Upper lobe of right lung (tissue), 1 donor: ENCODE results near the gene ADGRV1. TPM values are rescaled to one million over a fixed set of nuclear protein-coding genes. Genes with fewer than 3 reads are reported as not detected.
A peak's percentile ranks its signal among the peaks of the same experiment; 100 is the strongest.

Experiments used
- ATAC-seq: fragments of 200-7000 bp; cut with Tn5 transposase; one replicate; pipeline ENCODE4 v1.9.1; 2020; ENCODE audit warnings: mild to moderate bottlenecking, moderate library complexity
- DNase-seq: peaks from one replicate; pipeline ENCODE4 v3.0.0-alpha.2; 2020
- H3K27ac ChIP-seq: fragments of 200-600 bp; one replicate; pipeline ENCODE4 v1.8.0; 2022
- H3K27me3 ChIP-seq: fragments of 200-600 bp; one replicate; pipeline ENCODE4 v1.8.0; 2022; ENCODE audit warnings: mild to moderate bottlenecking
- H3K36me3 ChIP-seq: fragments of 200-600 bp; one replicate; pipeline ENCODE4 v1.8.0; 2022
- H3K4me1 ChIP-seq: fragments of 200-600 bp; one replicate; pipeline ENCODE4 v1.8.0; 2022
- H3K4me3 ChIP-seq: fragments of 200-600 bp; one replicate; pipeline ENCODE4 v1.8.0; 2022; ENCODE audit warnings: mild to moderate bottlenecking
- H3K9me3 ChIP-seq: fragments of 200-600 bp; one replicate; pipeline ENCODE4 v1.8.0; 2022
- intact Hi-C: fragments of 100-400 bp; cut with DNase I; formaldehyde crosslinking; loops from one replicate; pipeline ENCODE4 v1.11.0; 2022
- total RNA-seq: library from RNA; stranded (reverse); fragmentation: NEBNext Ultra II Directional; extraction: Animal tissue kit (Norgen Biotek cat#: 25700); gene quantifications from one replicate; pipeline ENCODE4 v1.2.1, GENCODE V29; 2021
- TF ChIP-seq, protein P1 (sequence below): fragments of 200-600 bp; IDR thresholded peaks from one replicate; pipeline ENCODE4 v1.8.0; 2022; ENCODE audit warnings: antibody characterized with exemption
- donor health status: DM: no; HTN: yes; CAD: no; lungs with severe emphysema.

Gene ADGRV1
- total RNA-seq, 1 donor from 2014 or later = 47.1 TPM

DNA sequence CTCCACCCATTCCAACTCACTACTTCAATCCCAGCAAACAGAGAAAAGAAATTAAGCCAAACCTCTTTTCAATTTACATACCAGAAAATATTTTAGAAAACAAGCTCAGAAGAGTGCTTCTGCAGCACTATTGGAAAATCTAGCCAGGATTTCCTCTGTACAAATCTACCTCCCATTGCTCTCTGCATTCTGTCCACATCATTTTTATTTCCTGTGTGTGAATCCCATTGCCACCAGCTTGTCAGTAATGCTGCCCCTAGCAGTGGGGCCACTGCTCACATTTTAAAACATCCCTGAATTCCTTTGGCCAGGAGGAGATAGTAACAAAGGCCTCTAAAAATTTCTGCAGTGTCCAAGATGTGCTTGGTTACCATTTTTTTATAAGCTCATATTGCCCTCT is 592.0 kb downstream of the ADGRV1 start:
- intact Hi-C loops = no loop called here
- Histone ChIP-seq H3K27ac (peak overlapping the region; percentile 14), H3K4me1 (peaks cover 24% of the 10 kb centered on the region), H3K9me3 (no peaks in the 10 kb centered on the region), H3K36me3 (no peaks in the 10 kb centered on the region), H3K4me3 (no peak overlapping the region), H3K27me3 (no peaks in the 10 kb centered on the region)
- no peak for DNase-seq
- ATAC-seq = no peak
- TF ChIP-seq, protein P1, sequence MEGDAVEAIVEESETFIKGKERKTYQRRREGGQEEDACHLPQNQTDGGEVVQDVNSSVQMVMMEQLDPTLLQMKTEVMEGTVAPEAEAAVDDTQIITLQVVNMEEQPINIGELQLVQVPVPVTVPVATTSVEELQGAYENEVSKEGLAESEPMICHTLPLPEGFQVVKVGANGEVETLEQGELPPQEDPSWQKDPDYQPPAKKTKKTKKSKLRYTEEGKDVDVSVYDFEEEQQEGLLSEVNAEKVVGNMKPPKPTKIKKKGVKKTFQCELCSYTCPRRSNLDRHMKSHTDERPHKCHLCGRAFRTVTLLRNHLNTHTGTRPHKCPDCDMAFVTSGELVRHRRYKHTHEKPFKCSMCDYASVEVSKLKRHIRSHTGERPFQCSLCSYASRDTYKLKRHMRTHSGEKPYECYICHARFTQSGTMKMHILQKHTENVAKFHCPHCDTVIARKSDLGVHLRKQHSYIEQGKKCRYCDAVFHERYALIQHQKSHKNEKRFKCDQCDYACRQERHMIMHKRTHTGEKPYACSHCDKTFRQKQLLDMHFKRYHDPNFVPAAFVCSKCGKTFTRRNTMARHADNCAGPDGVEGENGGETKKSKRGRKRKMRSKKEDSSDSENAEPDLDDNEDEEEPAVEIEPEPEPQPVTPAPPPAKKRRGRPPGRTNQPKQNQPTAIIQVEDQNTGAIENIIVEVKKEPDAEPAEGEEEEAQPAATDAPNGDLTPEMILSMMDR = no peak

DNA sequence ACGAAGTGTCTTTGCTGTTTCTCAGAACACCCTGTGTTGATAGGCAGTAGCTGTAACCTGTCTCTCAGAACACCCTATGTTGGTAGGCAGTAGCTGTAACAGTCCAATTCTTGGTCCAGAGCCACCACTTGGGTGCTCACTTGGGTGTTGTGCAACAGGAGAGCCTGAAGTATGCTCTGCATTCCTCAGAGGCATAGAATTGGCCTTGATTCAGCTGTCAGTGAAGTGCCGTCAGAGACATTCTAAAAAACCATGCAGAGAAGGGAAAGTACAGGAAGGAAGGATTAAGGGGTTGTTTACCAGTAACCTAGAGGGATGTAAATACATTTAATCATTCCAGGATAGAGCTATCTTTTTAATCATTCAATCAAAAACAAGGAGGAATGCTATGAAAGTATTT is 593.4 kb downstream of the ADGRV1 start:
- Histone ChIP-seq H3K4me1 (peaks cover 14% of the 10 kb centered on the region), H3K4me3 (no peak overlapping the region), H3K27me3 (no peaks in the 10 kb centered on the region), H3K27ac (no peak overlapping the region), H3K36me3 (no peaks in the 10 kb centered on the region), H3K9me3 (no peaks in the 10 kb centered on the region)
- DNase-seq (peak; percentile 73), ATAC-seq (peak; percentile 96)
- TF ChIP-seq, protein P1 = no peak
- intact Hi-C loops = no loop called here

DNA sequence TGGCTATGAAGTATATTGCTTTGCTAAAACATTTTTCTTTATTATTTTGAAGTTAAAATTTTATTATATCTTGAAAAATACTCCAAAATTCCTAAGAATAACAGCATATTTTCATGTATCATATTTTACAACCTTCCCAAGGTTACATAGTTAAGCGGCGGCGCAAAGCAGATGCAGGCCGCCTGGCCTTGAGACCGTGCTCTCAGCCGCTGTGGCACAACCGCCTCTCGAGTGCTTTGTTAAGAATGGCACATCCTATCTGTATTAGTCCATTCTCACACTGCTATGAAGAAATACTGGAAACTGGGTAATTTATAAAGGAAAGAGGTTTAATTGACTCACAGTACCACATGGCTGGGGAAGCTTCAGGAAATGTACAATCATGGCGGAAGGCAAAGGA is 595.7 kb downstream of the ADGRV1 start:
- no peaks in the 10 kb centered on the region for H3K36me3 ChIP-seq
- H3K9me3 ChIP-seq = no peaks in the 10 kb centered on the region
- intact Hi-C loops = no loop called here
- no peak for DNase-seq
- peaks cover 14% of the 10 kb centered on the region for H3K4me1 ChIP-seq
- no peak for ATAC-seq
- H3K27ac ChIP-seq = no peak overlapping the region
- no peaks in the 10 kb centered on the region for H3K27me3 ChIP-seq
- no peak overlapping the region for H3K4me3 ChIP-seq
- TF ChIP-seq, protein P1 = no peak

DNA sequence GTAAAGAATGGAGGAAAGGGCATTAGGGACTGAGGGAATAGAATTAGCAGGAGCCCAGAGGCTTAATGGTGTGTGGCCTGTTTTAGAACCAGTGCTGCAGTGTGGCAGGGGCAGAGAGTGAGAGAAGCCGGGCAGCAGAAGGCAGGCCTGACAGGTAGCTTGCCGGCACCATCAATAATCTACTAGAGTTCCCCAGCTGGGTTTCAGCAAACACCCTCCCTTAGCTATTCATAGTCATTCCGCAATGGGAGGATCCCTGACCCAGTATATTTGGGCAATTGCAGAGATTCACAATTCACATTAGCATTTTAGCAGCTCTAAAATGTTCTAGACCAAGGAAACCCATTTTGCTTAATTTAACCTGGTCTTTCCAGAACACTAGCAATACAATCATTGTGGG is 596.7 kb downstream of the ADGRV1 start:
- Histone ChIP-seq H3K27ac (no peak overlapping the region), H3K27me3 (no peaks in the 10 kb centered on the region)

DNA sequence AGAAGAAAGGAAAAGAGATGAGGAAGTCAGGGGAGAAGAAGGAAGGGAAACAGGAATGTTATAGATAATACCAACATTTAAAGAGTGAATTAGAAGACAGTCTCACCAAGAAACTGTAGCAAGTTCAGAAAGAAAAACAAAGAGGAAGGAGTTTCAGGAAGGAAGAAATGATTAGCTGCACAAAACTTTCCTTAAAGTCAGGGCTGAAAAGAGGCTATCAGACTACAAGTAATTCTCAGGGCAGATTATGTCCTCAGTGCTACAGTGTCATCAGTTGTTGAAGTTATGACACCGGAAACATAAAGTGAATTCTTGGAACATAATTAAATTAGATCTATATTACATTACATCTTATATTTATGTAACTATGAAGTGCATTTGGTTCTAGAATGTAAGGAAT is 597.6 kb downstream of the ADGRV1 start:
- H3K36me3 ChIP-seq = no peaks in the 10 kb centered on the region
- no peak overlapping the region for H3K27ac ChIP-seq
- H3K27me3 ChIP-seq = no peaks in the 10 kb centered on the region
- ATAC-seq (no peak), DNase-seq (no peak)
- H3K4me1 ChIP-seq = peaks cover 6% of the 10 kb centered on the region
- TF ChIP-seq, protein P1 = no peak
- H3K4me3 ChIP-seq = no peak overlapping the region
- intact Hi-C loops = no loop called here
- H3K9me3 ChIP-seq = no peaks in the 10 kb centered on the region

More for the DNA sequence above, 596.7 kb downstream of the ADGRV1 start:
- no peaks in the 10 kb centered on the region for H3K9me3 ChIP-seq
- TF ChIP-seq, protein P1 = no peak
- ATAC-seq = no peak
- H3K4me3 ChIP-seq = no peak overlapping the region
- H3K36me3 ChIP-seq = no peaks in the 10 kb centered on the region
- H3K4me1 ChIP-seq = peaks cover 14% of the 10 kb centered on the region
- no peak for DNase-seq
- intact Hi-C loops = no loop called here

DNA sequence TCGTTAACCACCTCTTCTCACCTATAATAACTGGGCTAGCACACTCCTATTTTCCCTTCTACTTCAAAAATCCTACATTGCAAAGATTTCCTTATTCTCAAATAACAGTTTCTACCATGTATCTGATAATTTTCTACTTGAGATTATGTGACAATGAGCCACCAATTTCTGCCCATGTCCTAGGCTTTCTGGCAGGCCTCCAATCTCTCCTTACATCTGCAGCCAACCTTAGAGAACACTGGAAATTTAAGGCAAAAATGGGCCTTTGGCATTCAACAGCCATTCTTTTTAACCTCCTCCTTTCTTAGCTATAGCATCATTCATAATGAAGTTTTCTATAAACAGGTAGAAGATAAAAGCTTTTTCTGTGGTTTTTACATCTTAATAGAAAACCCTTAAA is 599.4 kb downstream of the ADGRV1 start:
- no peak for ATAC-seq
- H3K27me3 ChIP-seq = no peaks in the 10 kb centered on the region
- H3K4me3 ChIP-seq = no peak overlapping the region
- H3K36me3 ChIP-seq = no peaks in the 10 kb centered on the region
- TF ChIP-seq, protein P1 = no peak
- no peak for DNase-seq
- H3K9me3 ChIP-seq = no peaks in the 10 kb centered on the region
- no peak overlapping the region for H3K27ac ChIP-seq
- peaks cover 9% of the 10 kb centered on the region for H3K4me1 ChIP-seq
- intact Hi-C loops = no loop called here
